NB4 (cell line): ENCODE data around the gene SLC12A2.

Experiments used
- MYC ChIP-seq: IDR thresholded peaks from 2 replicates; pipeline ENCODE4 v1.6.1; 2011; ENCODE audit warnings: low read depth, low read length
- POLR2A ChIP-seq: IDR thresholded peaks from 2 replicates; pipeline ENCODE4 v1.6.1; 2011; ENCODE audit warnings: mild to moderate bottlenecking; ENCODE audit not compliant: insufficient read length; ENCODE audit errors: extremely low read depth
- TF ChIP-seq, protein P1 (sequence below): IDR thresholded peaks from 2 replicates; pipeline ENCODE4 v1.6.1; 2011; ENCODE audit warnings: low read depth, low read length
- TF ChIP-seq, protein P2 (sequence below): IDR thresholded peaks from one replicate; pipeline ENCODE4 v1.5.1; 2012; ENCODE audit warnings: low read depth, low read length

DNA sequence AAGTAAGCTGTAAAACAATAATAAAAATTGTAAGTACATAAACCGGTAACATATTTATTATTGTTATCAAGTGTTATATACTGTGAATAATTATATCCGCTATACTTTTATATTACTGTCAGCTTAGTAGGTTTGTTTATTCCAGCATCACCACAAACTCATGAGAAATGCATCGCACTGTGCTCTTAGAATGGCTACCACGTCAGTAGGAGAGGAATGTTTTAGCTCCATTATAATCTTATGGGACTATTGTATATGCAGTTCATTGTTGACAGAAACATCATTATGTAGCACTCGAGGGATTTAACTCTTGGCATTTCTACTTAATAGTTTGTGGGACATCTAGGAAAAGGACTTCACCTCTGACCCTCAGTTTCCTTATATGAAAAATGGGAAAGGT, 16.4 kb downstream of the SLC12A2 start:
- TF ChIP-seq, protein P1, sequence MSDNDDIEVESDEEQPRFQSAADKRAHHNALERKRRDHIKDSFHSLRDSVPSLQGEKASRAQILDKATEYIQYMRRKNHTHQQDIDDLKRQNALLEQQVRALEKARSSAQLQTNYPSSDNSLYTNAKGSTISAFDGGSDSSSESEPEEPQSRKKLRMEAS: no peak
- TF ChIP-seq, protein P2, sequence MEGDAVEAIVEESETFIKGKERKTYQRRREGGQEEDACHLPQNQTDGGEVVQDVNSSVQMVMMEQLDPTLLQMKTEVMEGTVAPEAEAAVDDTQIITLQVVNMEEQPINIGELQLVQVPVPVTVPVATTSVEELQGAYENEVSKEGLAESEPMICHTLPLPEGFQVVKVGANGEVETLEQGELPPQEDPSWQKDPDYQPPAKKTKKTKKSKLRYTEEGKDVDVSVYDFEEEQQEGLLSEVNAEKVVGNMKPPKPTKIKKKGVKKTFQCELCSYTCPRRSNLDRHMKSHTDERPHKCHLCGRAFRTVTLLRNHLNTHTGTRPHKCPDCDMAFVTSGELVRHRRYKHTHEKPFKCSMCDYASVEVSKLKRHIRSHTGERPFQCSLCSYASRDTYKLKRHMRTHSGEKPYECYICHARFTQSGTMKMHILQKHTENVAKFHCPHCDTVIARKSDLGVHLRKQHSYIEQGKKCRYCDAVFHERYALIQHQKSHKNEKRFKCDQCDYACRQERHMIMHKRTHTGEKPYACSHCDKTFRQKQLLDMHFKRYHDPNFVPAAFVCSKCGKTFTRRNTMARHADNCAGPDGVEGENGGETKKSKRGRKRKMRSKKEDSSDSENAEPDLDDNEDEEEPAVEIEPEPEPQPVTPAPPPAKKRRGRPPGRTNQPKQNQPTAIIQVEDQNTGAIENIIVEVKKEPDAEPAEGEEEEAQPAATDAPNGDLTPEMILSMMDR: no peak
- TF ChIP-seq POLR2A (no peak), MYC (no peak)
